Nephron progenitor cell (in vitro differentiated cells): ENCODE data around the gene COX8A.

Source experiments
- DNase-seq: peaks from one replicate; pipeline ENCODE4 v3.0.0; 2021
- H3K27ac Mint-ChIP-seq: 2 replicates; pipeline ENCODE4 v1.8.0; 2021; ENCODE audit warnings: mild to moderate bottlenecking, moderate library complexity, mixed read lengths
- H3K27me3 Mint-ChIP-seq: 2 replicates; pipeline ENCODE4 v1.8.0; 2021; ENCODE audit warnings: mild to moderate bottlenecking, low read depth, mixed read lengths; ENCODE audit not compliant: poor library complexity
- H3K36me3 Mint-ChIP-seq: 2 replicates; pipeline ENCODE4 v1.8.0; 2021; ENCODE audit warnings: low read depth, mixed read lengths
- H3K4me1 Mint-ChIP-seq: 2 replicates; pipeline ENCODE4 v1.8.0; 2021; ENCODE audit warnings: mixed read lengths
- H3K4me3 Mint-ChIP-seq: 2 replicates; pipeline ENCODE4 v1.8.0; 2021; ENCODE audit warnings: mild to moderate bottlenecking, moderate library complexity, mixed read lengths
- H3K9me3 Mint-ChIP-seq: 2 replicates; pipeline ENCODE4 v1.8.0; 2021; ENCODE audit warnings: mild to moderate bottlenecking, moderate library complexity, mixed read lengths
- TF ChIP-seq, protein P1 (sequence below): fragments of 200-600 bp; sonication (generic); IDR thresholded peaks from 2 replicates; pipeline ENCODE4 v1.5.0; 2021; ENCODE audit warnings: antibody characterized with exemption

The COX8A gene

DNA sequence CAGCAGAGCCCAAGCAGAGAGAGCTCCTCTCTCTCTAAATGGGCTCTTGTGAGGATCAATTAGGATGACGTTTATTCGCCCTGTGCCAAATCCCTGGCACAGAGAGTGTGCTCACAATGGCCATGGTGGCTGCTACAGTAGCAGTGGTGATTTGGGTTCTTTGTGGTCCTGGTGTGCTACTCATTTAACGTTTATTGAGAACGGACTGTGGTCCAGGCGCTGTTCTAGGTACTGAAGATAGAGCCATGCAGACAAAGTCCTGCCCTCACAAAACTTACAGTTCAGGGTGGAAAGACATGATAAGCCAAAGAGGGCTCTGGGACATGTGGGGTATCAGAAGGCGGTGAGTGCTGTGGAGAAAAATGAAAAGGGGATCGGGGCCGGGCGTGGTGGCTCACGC lies 17.1 kb downstream of the COX8A start:
- H3K36me3 Mint-ChIP-seq: peaks cover 54% of the 10 kb centered on the region
- peaks cover 23% of the 10 kb centered on the region for H3K4me1 Mint-ChIP-seq
- DNase-seq: no peak
- no peak overlapping the region for H3K4me3 Mint-ChIP-seq
- no peak overlapping the region for H3K27ac Mint-ChIP-seq
- no peaks in the 10 kb centered on the region for H3K9me3 Mint-ChIP-seq
- H3K27me3 Mint-ChIP-seq: no peaks in the 10 kb centered on the region
- TF ChIP-seq, protein P1, sequence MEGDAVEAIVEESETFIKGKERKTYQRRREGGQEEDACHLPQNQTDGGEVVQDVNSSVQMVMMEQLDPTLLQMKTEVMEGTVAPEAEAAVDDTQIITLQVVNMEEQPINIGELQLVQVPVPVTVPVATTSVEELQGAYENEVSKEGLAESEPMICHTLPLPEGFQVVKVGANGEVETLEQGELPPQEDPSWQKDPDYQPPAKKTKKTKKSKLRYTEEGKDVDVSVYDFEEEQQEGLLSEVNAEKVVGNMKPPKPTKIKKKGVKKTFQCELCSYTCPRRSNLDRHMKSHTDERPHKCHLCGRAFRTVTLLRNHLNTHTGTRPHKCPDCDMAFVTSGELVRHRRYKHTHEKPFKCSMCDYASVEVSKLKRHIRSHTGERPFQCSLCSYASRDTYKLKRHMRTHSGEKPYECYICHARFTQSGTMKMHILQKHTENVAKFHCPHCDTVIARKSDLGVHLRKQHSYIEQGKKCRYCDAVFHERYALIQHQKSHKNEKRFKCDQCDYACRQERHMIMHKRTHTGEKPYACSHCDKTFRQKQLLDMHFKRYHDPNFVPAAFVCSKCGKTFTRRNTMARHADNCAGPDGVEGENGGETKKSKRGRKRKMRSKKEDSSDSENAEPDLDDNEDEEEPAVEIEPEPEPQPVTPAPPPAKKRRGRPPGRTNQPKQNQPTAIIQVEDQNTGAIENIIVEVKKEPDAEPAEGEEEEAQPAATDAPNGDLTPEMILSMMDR: no peak

DNA sequence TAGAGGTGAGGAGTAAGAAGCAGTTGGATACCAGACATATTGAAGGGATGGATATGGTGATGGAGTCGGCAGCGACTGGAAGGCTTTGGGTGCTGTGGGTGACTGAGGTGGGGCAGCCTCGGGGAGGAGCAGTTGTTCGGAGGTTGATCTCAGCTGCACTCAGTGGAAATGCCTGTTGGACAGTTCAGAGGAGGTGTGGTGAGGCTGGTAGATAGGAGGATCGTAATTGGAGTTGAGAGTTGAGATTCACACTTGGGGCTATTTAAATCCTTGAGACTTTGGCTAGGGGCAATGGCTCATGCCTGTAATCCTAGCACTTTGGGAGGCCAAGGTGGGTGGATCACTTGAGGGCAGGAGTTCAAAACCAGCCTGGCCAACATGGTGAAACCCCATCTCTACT lies 18.7 kb downstream of the COX8A start:
- H3K27ac Mint-ChIP-seq: no peak overlapping the region
- no peak overlapping the region for H3K4me3 Mint-ChIP-seq
- H3K9me3 Mint-ChIP-seq: no peaks in the 10 kb centered on the region
- H3K36me3 Mint-ChIP-seq: peaks cover 64% of the 10 kb centered on the region
- peaks cover 19% of the 10 kb centered on the region for H3K4me1 Mint-ChIP-seq
- TF ChIP-seq, protein P1: no peak
- no peaks in the 10 kb centered on the region for H3K27me3 Mint-ChIP-seq
- DNase-seq: no peak

GRCh38 chr11:63993993-63994392 lies 19.6 kb downstream of the COX8A start:
- Mint-ChIP-seq H3K27me3 (peaks cover 5% of the 10 kb centered on the region), H3K4me3 (no peak overlapping the region), H3K36me3 (peaks cover 61% of the 10 kb centered on the region), H3K4me1 (peaks cover 18% of the 10 kb centered on the region), H3K27ac (no peak overlapping the region), H3K9me3 (no peaks in the 10 kb centered on the region)
- TF ChIP-seq, protein P1: no peak
- no peak for DNase-seq

DNA sequence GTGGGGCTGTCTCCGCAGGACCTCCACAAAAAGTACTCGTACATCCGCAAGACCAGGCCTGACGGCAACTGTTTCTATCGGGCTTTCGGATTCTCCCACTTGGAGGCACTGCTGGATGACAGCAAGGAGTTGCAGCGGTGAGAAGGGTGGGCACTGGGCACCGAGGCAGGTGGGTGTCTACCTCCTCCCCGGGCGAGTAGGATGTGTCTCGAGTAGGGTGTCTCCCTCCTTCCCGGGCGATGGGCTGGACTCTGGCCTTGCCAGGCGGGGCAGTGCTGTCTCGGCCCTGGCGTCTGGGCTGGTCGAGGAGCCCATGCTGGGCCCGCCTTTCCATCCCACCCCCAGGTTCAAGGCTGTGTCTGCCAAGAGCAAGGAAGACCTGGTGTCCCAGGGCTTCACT lies 22.1 kb downstream of the COX8A start:
- peaks cover 18% of the 10 kb centered on the region for H3K4me1 Mint-ChIP-seq
- no peak overlapping the region for H3K27ac Mint-ChIP-seq
- H3K4me3 Mint-ChIP-seq: no peak overlapping the region
- TF ChIP-seq, protein P1: no peak
- H3K27me3 Mint-ChIP-seq: peaks cover 22% of the 10 kb centered on the region
- H3K36me3 Mint-ChIP-seq: peaks cover 41% of the 10 kb centered on the region
- DNase-seq: no peak
- H3K9me3 Mint-ChIP-seq: no peaks in the 10 kb centered on the region

- H3K4me3 Mint-ChIP-seq: no peak overlapping the region
- peaks cover 35% of the 10 kb centered on the region for H3K36me3 Mint-ChIP-seq
- no peak overlapping the region for H3K27ac Mint-ChIP-seq
- H3K27me3 Mint-ChIP-seq: peaks cover 26% of the 10 kb centered on the region
- no peaks in the 10 kb centered on the region for H3K9me3 Mint-ChIP-seq
- H3K4me1 Mint-ChIP-seq: peaks cover 24% of the 10 kb centered on the region
- TF ChIP-seq, protein P1: no peak
- no peak for DNase-seq
Observed at GRCh38 chr11:63997104-63997700, 22.8 kb downstream of the COX8A start.

GRCh38 chr11:63997801-63998337 lies 23.4 kb downstream of the COX8A start:
- Mint-ChIP-seq H3K27ac (no peak overlapping the region), H3K4me3 (peak overlapping the region; percentile 28)

More at GRCh38 chr11:63997801-63998337, 23.4 kb downstream of the COX8A start:
- peaks cover 26% of the 10 kb centered on the region for H3K27me3 Mint-ChIP-seq
- no peaks in the 10 kb centered on the region for H3K9me3 Mint-ChIP-seq
- H3K36me3 Mint-ChIP-seq: peaks cover 33% of the 10 kb centered on the region
- DNase-seq: no peak
- H3K4me1 Mint-ChIP-seq: peaks cover 28% of the 10 kb centered on the region
- TF ChIP-seq, protein P1: no peak
